GM23338 (cell line): ENCODE results near the gene PPP2R5D. TPM values are rescaled to one million over a fixed set of nuclear protein-coding genes. Genes with fewer than 3 reads are reported as not detected.

Experiments
- ATAC-seq: fragments of 200-7000 bp; cut with Tn5 transposase; 3 replicates; pipeline ENCODE4 v1.9.1; 2020
- DNase-seq: peaks from one replicate; pipeline ENCODE4 v3.0.0-alpha.2; 2015; ENCODE audit warnings: low spot score
- H2AFZ ChIP-seq: fragments of 200-600 bp; sonication (generic); 2 replicates; pipeline ENCODE4 v1.8.0; 2016; ENCODE audit warnings: antibody characterized with exemption, mild to moderate bottlenecking, moderate library complexity
- H3F3A ChIP-seq: fragments of 200-600 bp; sonication (generic); replicated peaks from 2 replicates; pipeline ENCODE4 v1.8.0; 2017; ENCODE audit warnings: antibody characterized with exemption, mixed run types, low read depth
- H3K27ac ChIP-seq: fragments of 200-600 bp; sonication (generic); 2 replicates; pipeline ENCODE4 v1.6.1; 2016; ENCODE audit warnings: low read depth
- H3K27me3 ChIP-seq: fragments of 200-600 bp; sonication (generic); 2 replicates; pipeline ENCODE4 v1.8.0; 2016; ENCODE audit warnings: mild to moderate bottlenecking, mixed run types, moderate library complexity; ENCODE audit not compliant: insufficient read depth
- H3K36me3 ChIP-seq: fragments of 200-600 bp; sonication (generic); 2 replicates; pipeline ENCODE4 v1.8.0; 2016; ENCODE audit warnings: mild to moderate bottlenecking; ENCODE audit not compliant: insufficient read depth
- H3K4me1 ChIP-seq: fragments of 200-600 bp; sonication (generic); 2 replicates; pipeline ENCODE4 v1.8.0; 2016; ENCODE audit warnings: mild to moderate bottlenecking, moderate library complexity; ENCODE audit not compliant: insufficient read depth
- H3K4me2 ChIP-seq: fragments of 200-600 bp; sonication (generic); 2 replicates; pipeline ENCODE4 v1.7.1; 2017; ENCODE audit warnings: mixed run types
- H3K4me3 ChIP-seq: fragments of 200-600 bp; sonication (generic); 2 replicates; pipeline ENCODE4 v1.6.1; 2016; ENCODE audit warnings: mixed run types
- H3K79me2 ChIP-seq: fragments of 200-600 bp; sonication (generic); replicated peaks from 2 replicates; pipeline ENCODE4 v1.8.0; 2017; ENCODE audit warnings: mild to moderate bottlenecking; ENCODE audit not compliant: insufficient read depth
- H3K9me2 ChIP-seq: fragments of 200-600 bp; sonication (generic); 2 replicates; pipeline ENCODE4 v1.8.0; 2017; ENCODE audit not compliant: insufficient read depth
- H4K20me1 ChIP-seq: fragments of 200-600 bp; sonication (generic); replicated peaks from 2 replicates; pipeline ENCODE4 v1.8.0; 2017; ENCODE audit warnings: mild to moderate bottlenecking; ENCODE audit not compliant: insufficient read depth
- H3K27ac Mint-ChIP-seq: 2 replicates; pipeline ENCODE4 v1.8.0; 2020; ENCODE audit warnings: inconsistent platforms, mild to moderate bottlenecking, moderate library complexity, mixed read lengths
- H3K27me3 Mint-ChIP-seq: 3 replicates; pipeline ENCODE4 v1.8.0; 2022; ENCODE audit warnings: low read depth, mild to moderate bottlenecking, moderate library complexity, mixed read lengths, inconsistent platforms; ENCODE audit not compliant: insufficient read depth, poor library complexity
- H3K36me3 Mint-ChIP-seq: 3 replicates; pipeline ENCODE4 v1.8.0; 2021; ENCODE audit warnings: low read depth, mild to moderate bottlenecking, inconsistent platforms, moderate library complexity, mixed read lengths
- H3K4me1 Mint-ChIP-seq: 3 replicates; pipeline ENCODE4 v1.8.0; 2020; ENCODE audit warnings: mild to moderate bottlenecking, inconsistent platforms, mixed read lengths
- H3K4me3 Mint-ChIP-seq: 3 replicates; pipeline ENCODE4 v1.8.0; 2021; ENCODE audit warnings: moderate library complexity, mild to moderate bottlenecking, inconsistent platforms, mixed read lengths
- H3K9me3 Mint-ChIP-seq: 3 replicates; pipeline ENCODE4 v1.8.0; 2020; ENCODE audit warnings: moderate library complexity, mild to moderate bottlenecking, inconsistent platforms, mixed read lengths
- CREB1 ChIP-seq: fragments of 250-450 bp; sonication (Bioruptor Pico); IDR thresholded peaks from 2 replicates; pipeline ENCODE4 v1.5.0; 2020; ENCODE audit warnings: low read depth, mild to moderate bottlenecking, moderate library complexity
- EZH2 ChIP-seq: fragments of 200-600 bp; sonication (generic); IDR thresholded peaks from one replicate; pipeline ENCODE4 v1.8.0; 2017; ENCODE audit warnings: antibody characterized with exemption, mild to moderate bottlenecking, low read depth; ENCODE audit not compliant: unreplicated experiment
- EZH2phosphoT487 ChIP-seq: fragments of 200-600 bp; sonication (generic); IDR thresholded peaks from one replicate; pipeline ENCODE4 v1.8.1; 2018; ENCODE audit warnings: antibody characterized with exemption; ENCODE audit not compliant: unreplicated experiment
- JUNB ChIP-seq: IDR thresholded peaks from one replicate; pipeline ENCODE4 v1.6.1; 2016; ENCODE audit warnings: antibody characterized with exemption; ENCODE audit not compliant: unreplicated experiment
- NANOG ChIP-seq: IDR thresholded peaks from 2 replicates; pipeline ENCODE4 v1.6.1; 2016; ENCODE audit warnings: antibody characterized with exemption, borderline replicate concordance
- POLR2AphosphoS5 ChIP-seq: IDR thresholded peaks from 2 replicates; pipeline ENCODE4 v1.6.1; 2016; ENCODE audit warnings: antibody characterized with exemption, low read depth
- polyA plus RNA-seq: library from polyadenylated mRNA; unstranded; fragments of >200 nt; fragmentation: Nextera tagmentation; extraction: Ambion mirVana; gene quantifications from 2 replicates; pipeline ENCODE4 v1.2.1, GENCODE V29; 2016
- total RNA-seq: library from RNA; depleted of rRNA; stranded (reverse); fragments of >200 nt; shearing (Covaris generic); gene quantifications from 2 replicates; pipeline ENCODE4 v1.2.3, GENCODE V29; 2014
- TF ChIP-seq, protein P1 (sequence below), 2 experiments: fragments of 200-600 bp in 1 of 2; sonication (generic) in 1 of 2; conservative IDR thresholded peaks; 2 replicates each; pipeline versions ENCODE4 v1.5.1 to v1.6.1; 2016 to 2017; ENCODE audit warnings: antibody characterized with exemption in 2 of 2, low read depth in 2 of 2, mild to moderate bottlenecking in 2 of 2, moderate library complexity in 1 of 2
- TF ChIP-seq, protein P2 (sequence below): IDR thresholded peaks from one replicate; pipeline ENCODE4 v1.6.1; 2018; ENCODE audit warnings: antibody characterized with exemption; ENCODE audit not compliant: unreplicated experiment
- TF ChIP-seq, protein P3 (sequence below): IDR thresholded peaks from 2 replicates; pipeline ENCODE4 v1.6.1; 2016; ENCODE audit warnings: antibody characterized with exemption

Gene PPP2R5D
- total and polyA plus RNA-seq, 2 experiments from 2014 or later: 20.0 to 55.3 TPM

DNA sequence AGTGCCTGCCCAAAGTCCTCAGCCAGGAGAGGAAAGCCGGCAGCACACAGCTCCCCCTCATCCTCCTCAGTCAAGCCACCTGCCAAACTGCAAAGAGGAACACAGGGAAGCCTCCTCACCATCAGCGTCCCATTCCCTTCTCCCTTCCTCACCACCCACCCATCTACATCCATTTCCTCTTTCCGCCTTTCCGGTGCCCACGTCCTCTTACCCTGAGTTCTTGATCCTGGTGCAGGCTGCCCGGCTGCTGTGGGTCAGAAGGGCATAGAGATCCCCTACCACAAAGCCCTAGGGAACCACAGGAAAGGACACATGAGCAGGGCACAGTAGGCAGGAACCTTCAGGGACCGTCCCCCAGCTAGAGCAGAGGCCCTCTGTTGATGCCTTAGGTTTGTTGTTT lies 17.8 kb upstream of the PPP2R5D start:
- no peak for DNase-seq
- TF ChIP-seq NANOG: no peak
- TF ChIP-seq, protein P1, sequence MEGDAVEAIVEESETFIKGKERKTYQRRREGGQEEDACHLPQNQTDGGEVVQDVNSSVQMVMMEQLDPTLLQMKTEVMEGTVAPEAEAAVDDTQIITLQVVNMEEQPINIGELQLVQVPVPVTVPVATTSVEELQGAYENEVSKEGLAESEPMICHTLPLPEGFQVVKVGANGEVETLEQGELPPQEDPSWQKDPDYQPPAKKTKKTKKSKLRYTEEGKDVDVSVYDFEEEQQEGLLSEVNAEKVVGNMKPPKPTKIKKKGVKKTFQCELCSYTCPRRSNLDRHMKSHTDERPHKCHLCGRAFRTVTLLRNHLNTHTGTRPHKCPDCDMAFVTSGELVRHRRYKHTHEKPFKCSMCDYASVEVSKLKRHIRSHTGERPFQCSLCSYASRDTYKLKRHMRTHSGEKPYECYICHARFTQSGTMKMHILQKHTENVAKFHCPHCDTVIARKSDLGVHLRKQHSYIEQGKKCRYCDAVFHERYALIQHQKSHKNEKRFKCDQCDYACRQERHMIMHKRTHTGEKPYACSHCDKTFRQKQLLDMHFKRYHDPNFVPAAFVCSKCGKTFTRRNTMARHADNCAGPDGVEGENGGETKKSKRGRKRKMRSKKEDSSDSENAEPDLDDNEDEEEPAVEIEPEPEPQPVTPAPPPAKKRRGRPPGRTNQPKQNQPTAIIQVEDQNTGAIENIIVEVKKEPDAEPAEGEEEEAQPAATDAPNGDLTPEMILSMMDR (conservative IDR thresholded peaks at IDR 0.05; ENCODE audit: low read depth in 2 of 2): no peak
- TF ChIP-seq, protein P2, sequence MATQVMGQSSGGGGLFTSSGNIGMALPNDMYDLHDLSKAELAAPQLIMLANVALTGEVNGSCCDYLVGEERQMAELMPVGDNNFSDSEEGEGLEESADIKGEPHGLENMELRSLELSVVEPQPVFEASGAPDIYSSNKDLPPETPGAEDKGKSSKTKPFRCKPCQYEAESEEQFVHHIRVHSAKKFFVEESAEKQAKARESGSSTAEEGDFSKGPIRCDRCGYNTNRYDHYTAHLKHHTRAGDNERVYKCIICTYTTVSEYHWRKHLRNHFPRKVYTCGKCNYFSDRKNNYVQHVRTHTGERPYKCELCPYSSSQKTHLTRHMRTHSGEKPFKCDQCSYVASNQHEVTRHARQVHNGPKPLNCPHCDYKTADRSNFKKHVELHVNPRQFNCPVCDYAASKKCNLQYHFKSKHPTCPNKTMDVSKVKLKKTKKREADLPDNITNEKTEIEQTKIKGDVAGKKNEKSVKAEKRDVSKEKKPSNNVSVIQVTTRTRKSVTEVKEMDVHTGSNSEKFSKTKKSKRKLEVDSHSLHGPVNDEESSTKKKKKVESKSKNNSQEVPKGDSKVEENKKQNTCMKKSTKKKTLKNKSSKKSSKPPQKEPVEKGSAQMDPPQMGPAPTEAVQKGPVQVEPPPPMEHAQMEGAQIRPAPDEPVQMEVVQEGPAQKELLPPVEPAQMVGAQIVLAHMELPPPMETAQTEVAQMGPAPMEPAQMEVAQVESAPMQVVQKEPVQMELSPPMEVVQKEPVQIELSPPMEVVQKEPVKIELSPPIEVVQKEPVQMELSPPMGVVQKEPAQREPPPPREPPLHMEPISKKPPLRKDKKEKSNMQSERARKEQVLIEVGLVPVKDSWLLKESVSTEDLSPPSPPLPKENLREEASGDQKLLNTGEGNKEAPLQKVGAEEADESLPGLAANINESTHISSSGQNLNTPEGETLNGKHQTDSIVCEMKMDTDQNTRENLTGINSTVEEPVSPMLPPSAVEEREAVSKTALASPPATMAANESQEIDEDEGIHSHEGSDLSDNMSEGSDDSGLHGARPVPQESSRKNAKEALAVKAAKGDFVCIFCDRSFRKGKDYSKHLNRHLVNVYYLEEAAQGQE: no peak
- TF ChIP-seq EZH2phosphoT487: no peak
- TF ChIP-seq JUNB: no peak
- TF ChIP-seq CREB1 (CRISPR knock-in tag): no peak
- TF ChIP-seq, protein P3, sequence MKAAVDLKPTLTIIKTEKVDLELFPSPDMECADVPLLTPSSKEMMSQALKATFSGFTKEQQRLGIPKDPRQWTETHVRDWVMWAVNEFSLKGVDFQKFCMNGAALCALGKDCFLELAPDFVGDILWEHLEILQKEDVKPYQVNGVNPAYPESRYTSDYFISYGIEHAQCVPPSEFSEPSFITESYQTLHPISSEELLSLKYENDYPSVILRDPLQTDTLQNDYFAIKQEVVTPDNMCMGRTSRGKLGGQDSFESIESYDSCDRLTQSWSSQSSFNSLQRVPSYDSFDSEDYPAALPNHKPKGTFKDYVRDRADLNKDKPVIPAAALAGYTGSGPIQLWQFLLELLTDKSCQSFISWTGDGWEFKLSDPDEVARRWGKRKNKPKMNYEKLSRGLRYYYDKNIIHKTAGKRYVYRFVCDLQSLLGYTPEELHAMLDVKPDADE: no peak
- H3K4me2 ChIP-seq: no peak overlapping the region
- Mint-ChIP-seq H3K27ac (no peak overlapping the region), H3K9me3 (no peaks in the 10 kb centered on the region), H3K27me3 (peaks cover 14% of the 10 kb centered on the region), H3K36me3 (peaks cover 3% of the 10 kb centered on the region; the same call in 2 of the 3 replicates), H3K4me3 (no peak overlapping the region), H3K4me1 (peaks cover 8% of the 10 kb centered on the region; the same call in 2 of the 3 replicates)
- no peaks in the 10 kb centered on the region; the same call in 1 of the 2 replicates for H3K36me3 ChIP-seq
- no peaks in the 10 kb centered on the region for H3K9me2 ChIP-seq
- H3K27ac ChIP-seq: no peak overlapping the region
- no peak for ATAC-seq
- no peaks in the 10 kb centered on the region for H3K79me2 ChIP-seq
- H3K4me3 ChIP-seq: no peak overlapping the region
- no peaks in the 10 kb centered on the region for H3K4me1 ChIP-seq
- H3F3A ChIP-seq: peaks cover 6% of the 10 kb centered on the region; the same call in 1 of the 2 replicates
- peaks cover 3% of the 10 kb centered on the region; the same call in 1 of the 2 replicates for H3K27me3 ChIP-seq
- no peaks in the 10 kb centered on the region for H4K20me1 ChIP-seq
- no peak overlapping the region for H2AFZ ChIP-seq

DNA sequence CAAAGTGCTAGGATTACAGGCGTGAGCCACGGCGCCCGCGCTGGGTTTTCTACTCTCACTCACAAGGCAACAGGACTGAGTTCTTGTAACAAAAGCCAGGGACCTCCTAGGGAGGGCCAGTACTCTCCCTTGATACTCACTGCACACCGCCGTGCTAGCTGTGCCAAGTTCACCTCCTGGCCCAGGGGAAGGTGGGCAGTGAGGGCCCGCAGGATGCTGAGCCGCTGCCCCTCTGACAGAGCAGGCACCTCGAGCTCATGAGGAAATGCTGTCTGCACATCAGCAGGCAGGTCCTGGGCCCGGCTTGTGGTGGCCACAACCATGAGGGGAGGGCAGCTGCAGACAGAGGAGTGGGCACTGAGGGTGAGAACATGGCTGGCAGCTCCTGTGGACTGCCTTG lies 17.1 kb upstream of the PPP2R5D start:
- ATAC-seq (no peak), DNase-seq (no peak)
- H3K27ac Mint-ChIP-seq: no peak overlapping the region; the same call in 1 of the 2 replicates
- no peaks in the 10 kb centered on the region for H3K9me2 ChIP-seq
- peaks cover 7% of the 10 kb centered on the region for H3K27me3 Mint-ChIP-seq
- peaks cover 6% of the 10 kb centered on the region; the same call in 2 of the 3 replicates for H3K4me1 Mint-ChIP-seq
- no peak overlapping the region for H3K27ac ChIP-seq
- no peaks in the 10 kb centered on the region for H3K79me2 ChIP-seq
- no peaks in the 10 kb centered on the region for H3K4me1 ChIP-seq
- no peaks in the 10 kb centered on the region for H3K27me3 ChIP-seq
- H3K4me3 Mint-ChIP-seq: no peak overlapping the region
- H3K4me3 ChIP-seq: no peak overlapping the region
- H3K36me3 ChIP-seq: no peaks in the 10 kb centered on the region; the same call in 1 of the 2 replicates
- no peak overlapping the region for H2AFZ ChIP-seq
- H3K4me2 ChIP-seq: no peak overlapping the region
- 0 out of 2 replicates have a peak, but pooled peaks cover 6% of the 10 kb centered on the region for H3F3A ChIP-seq
- H4K20me1 ChIP-seq: no peaks in the 10 kb centered on the region
- peaks cover 3% of the 10 kb centered on the region; the same call in 2 of the 3 replicates for H3K36me3 Mint-ChIP-seq
- H3K9me3 Mint-ChIP-seq: no peaks in the 10 kb centered on the region
- TF ChIP-seq, protein P1 (conservative IDR thresholded peaks at IDR 0.05; ENCODE audit: low read depth in 2 of 2): no peak
- TF ChIP-seq POLR2AphosphoS5 (no peak), NANOG (no peak), EZH2phosphoT487 (no peak), JUNB (no peak), EZH2 (no peak), CREB1 (CRISPR knock-in tag) (no peak)
- TF ChIP-seq, protein P2: no peak
